ENCODE data around the gene NGB. TPM values are rescaled to one million over a fixed set of nuclear protein-coding genes. Genes with fewer than 3 reads are reported as not detected.

The NGB gene
- total and polyA plus RNA-seq, 2 of the 8 experiments (the other 6 are each of a cell fraction or from before 2014, with no cell fraction given) = 0.30 to 0.60 TPM

DNA sequence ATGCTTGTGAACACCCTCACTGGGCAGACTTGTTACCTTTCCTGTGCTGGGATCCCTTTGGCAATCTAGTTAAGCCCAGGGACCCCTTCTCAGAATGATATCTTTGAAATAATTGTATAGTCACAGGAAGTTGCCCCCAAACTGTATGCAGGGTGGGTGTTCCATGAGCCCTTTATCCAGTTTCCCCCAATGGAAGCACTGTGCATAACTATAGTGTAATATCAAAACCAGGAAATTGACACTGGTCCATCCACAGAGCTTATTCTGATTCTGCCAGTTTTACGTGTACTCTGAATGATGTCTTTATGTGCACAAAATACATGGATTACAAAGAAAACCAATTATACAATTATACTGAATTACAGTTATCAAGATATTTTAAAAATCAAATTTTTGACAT, 24.2 kb downstream of the NGB start:
- Histone ChIP-seq H3K23ac (ENCODE audit: insufficient read length) (no peak overlapping the region), H3K23me2 (ENCODE audit: low read depth, low read length) (no peaks in the 10 kb centered on the region), H3K4ac (replicated peaks; ENCODE audit: insufficient read length, low read depth, low read length) (no peak overlapping the region), H3K27me3 (replicated peaks in 1 of 4; ENCODE audit: control insufficient read depth in 3 of 4, extremely low read depth in 1 of 4, insufficient read depth in 3 of 4, low read length in 3 of 4) (no peaks in the 10 kb centered on the region), H2BK12ac (ENCODE audit: low read depth, low read length) (no peak overlapping the region), H4K20me1 (replicated peaks in 1 of 2; ENCODE audit: control insufficient read depth in 1 of 2, insufficient read depth in 2 of 2, low read length in 2 of 2) (peaks cover 0 to 2% of the 10 kb centered on the region in 2 experiments), H3K4me1 (replicated peaks in 1 of 4; ENCODE audit: control insufficient read depth in 3 of 4, insufficient read depth in 4 of 4, low read length in 3 of 4) (no peaks in the 10 kb centered on the region; a peak in 1 of 7 replicates), H4K91ac (replicated peaks; ENCODE audit: insufficient read length, low read length) (no peak overlapping the region), H4K8ac (ENCODE audit: extremely low read depth, insufficient read depth, low read length) (no peak overlapping the region), H2BK20ac (ENCODE audit: low read length) (no peak overlapping the region), H3K27ac (ENCODE audit: low read depth, low read length) (no peak overlapping the region), H3K18ac (ENCODE audit: extremely low read depth, low read length) (no peak overlapping the region), H2BK5ac (ENCODE audit: low read depth, low read length) (no peak overlapping the region), H3K79me2 (ENCODE audit: control insufficient read depth in 1 of 2, insufficient read depth in 2 of 2, low read length in 2 of 2) (no peaks in the 10 kb centered on the region), H4K5ac (ENCODE audit: insufficient read length, low read depth, low read length) (no peak overlapping the region), H3K36me3 (ENCODE audit: control insufficient read depth in 2 of 4, insufficient read depth in 4 of 4, low read length in 3 of 4) (no peaks in the 10 kb centered on the region; a peak in 4 of 8 replicates), H3K4me2 (ENCODE audit: insufficient read depth in 1 of 2, low read depth in 2 of 2, low read length in 2 of 2) (no peak overlapping the region), H3K9me3 (ENCODE audit: insufficient read depth in 2 of 2, low read depth in 1 of 2, low read length in 1 of 2) (no peaks in the 10 kb centered on the region), H3K9ac (replicated peaks in 1 of 4; ENCODE audit: extremely low read depth in 1 of 4, low read depth in 3 of 4, low read length in 3 of 4) (no peak overlapping the region), H3K14ac (ENCODE audit: insufficient read length) (no peak overlapping the region), H2BK120ac (replicated peaks; ENCODE audit: low read depth, low read length) (no peak overlapping the region), H3K56ac (replicated peaks; ENCODE audit: insufficient read length, low read depth, low read length) (no peak overlapping the region), H2AFZ (ENCODE audit: low read length) (no peak overlapping the region), H3K79me1 (ENCODE audit: low read depth, low read length) (no peaks in the 10 kb centered on the region), H2AK5ac (ENCODE audit: low read depth, low read length) (no peak overlapping the region), H2BK15ac (ENCODE audit: low read length) (no peak overlapping the region), H3K4me3 (ENCODE audit: extremely low read depth in 1 of 4, insufficient read depth in 2 of 4, low read depth in 3 of 4, low read length in 4 of 4) (no peak overlapping the region)
- ChIA-PET POLR2A (ENCODE audit: partially characterized antibody) (no interaction called here), CTCF (ENCODE audit: partially characterized antibody) (interaction anchor here (0.6 to 3.1 kb wide), 25 partner anchors 10 to 1261 kb away, joined by 3 to 26 read pairs (median 5); partner anchors contain the start of gene IFT43)
- 100% methylated on average over 1 of the region's 1 CpG; no CpG with 5 or more reads in 1 of the 2 experiments for WGBS, 2 experiments (ENCODE audit: extremely low coverage in 1 of 2, insufficient coverage in 1 of 2, insufficient read length in 1 of 2, insufficient replicate concordance in 2 of 2, low coverage in 1 of 2, low lambda C conversion rate in 2 of 2, missing lambda C conversion rate in 1 of 2)
- FAIRE-seq (no peak), DNase-seq (ENCODE audit: low read depth in 1 of 2, low spot score in 2 of 2) (no peak)
- TF ChIP-seq EP300 (IDR thresholded peaks at IDR 0.05; ENCODE audit: borderline replicate concordance in 1 of 2, low read depth in 2 of 2, low read length in 2 of 2) (no peak), RFX5 (IDR thresholded peaks at IDR 0.05; ENCODE audit: borderline replicate concordance, low read depth, low read length) (no peak)

All from H1 (cell line).